ENCODE data around the gene BAIAP2L1.
"Not testable (repeated sequence)": the region's sequence is repeated elsewhere in the genome, so short reads cannot be mapped to it uniquely, and the experiment has no call there.

BAIAP2L1 gene

GRCh38 chr7:98329100-98329790 lies 71.6 kb downstream of the BAIAP2L1 start:
- DNase-seq (ENCODE audit: extremely low spot score, insufficient read length, low read depth) (no peak), FAIRE-seq (no peak)

- DNase-seq (ENCODE audit: extremely low spot score, insufficient read length, low read depth) (no peak), FAIRE-seq (no peak)
Observed at GRCh38 chr7:98324782-98325181, 76.1 kb downstream of the BAIAP2L1 start.

- FAIRE-seq (no peak), DNase-seq (ENCODE audit: extremely low spot score, insufficient read length, low read depth) (no peak)
Observed at GRCh38 chr7:98323597-98324322, 77.1 kb downstream of the BAIAP2L1 start.

- DNase-seq (ENCODE audit: extremely low spot score, insufficient read length, low read depth) (no peak), FAIRE-seq (no peak)
Observed at GRCh38 chr7:98322331-98323270, 78.3 kb downstream of the BAIAP2L1 start.

- no peak for DNase-seq (ENCODE audit: extremely low spot score, insufficient read length, low read depth)
- no peak for FAIRE-seq
Observed at GRCh38 chr7:98321301-98321700, 79.6 kb downstream of the BAIAP2L1 start.

GRCh38 chr7:98319176-98319575 lies 81.7 kb downstream of the BAIAP2L1 start:
- no peak for DNase-seq (ENCODE audit: extremely low spot score, insufficient read length, low read depth)
- no peak for FAIRE-seq

GRCh38 chr7:98317366-98318040 lies 83.4 kb downstream of the BAIAP2L1 start:
- no peak for DNase-seq (ENCODE audit: extremely low spot score, insufficient read length, low read depth)
- FAIRE-seq = no peak

- DNase-seq (ENCODE audit: extremely low spot score, insufficient read length, low read depth); FAIRE-seq: not testable (repeated sequence)
Observed at GRCh38 chr7:98315994-98316527, 84.8 kb downstream of the BAIAP2L1 start.

GRCh38 chr7:98315318-98315993 lies 85.4 kb downstream of the BAIAP2L1 start:
- no peak for FAIRE-seq

GRCh38 chr7:98314469-98314868 lies 86.4 kb downstream of the BAIAP2L1 start:
- FAIRE-seq (no peak), DNase-seq (ENCODE audit: extremely low spot score, insufficient read length, low read depth) (no peak)

More at GRCh38 chr7:98315318-98315993, 85.4 kb downstream of the BAIAP2L1 start:
- no peak for DNase-seq (ENCODE audit: extremely low spot score, insufficient read length, low read depth)

GRCh38 chr7:98312201-98312600 lies 88.7 kb downstream of the BAIAP2L1 start:
- FAIRE-seq = no peak
- no peak for DNase-seq (ENCODE audit: extremely low spot score, insufficient read length, low read depth)

GRCh38 chr7:98309566-98309965 lies 91.3 kb downstream of the BAIAP2L1 start:
- no peak for DNase-seq (ENCODE audit: extremely low spot score, insufficient read length, low read depth)
- no peak for FAIRE-seq

- no peak for FAIRE-seq
- no peak for DNase-seq (ENCODE audit: extremely low spot score, insufficient read length, low read depth)
Observed at GRCh38 chr7:98307971-98308466, 92.9 kb downstream of the BAIAP2L1 start.

- DNase-seq (ENCODE audit: extremely low spot score, insufficient read length, low read depth) = no peak
Observed at GRCh38 chr7:98305951-98306535, 94.8 kb downstream of the BAIAP2L1 start.

GRCh38 chr7:98303906-98304305 lies 97.0 kb downstream of the BAIAP2L1 start:
- no peak for FAIRE-seq
- DNase-seq (ENCODE audit: extremely low spot score, insufficient read length, low read depth) = no peak

More at GRCh38 chr7:98305951-98306535, 94.8 kb downstream of the BAIAP2L1 start:
- no peak for FAIRE-seq

GRCh38 chr7:98303176-98303865 lies 97.6 kb downstream of the BAIAP2L1 start:
- FAIRE-seq (no peak), DNase-seq (ENCODE audit: extremely low spot score, insufficient read length, low read depth) (no peak)

GRCh38 chr7:98301693-98302470 lies 99.0 kb downstream of the BAIAP2L1 start:
- DNase-seq (ENCODE audit: extremely low spot score, insufficient read length, low read depth) (no peak), FAIRE-seq (no peak)
